GM18868 (cell line): ENCODE measurements around the gene ZCRB1.
"Not testable (repeated sequence)": the region's sequence is repeated elsewhere in the genome, so short reads cannot be mapped to it uniquely, and the experiment has no call there.

Source experiments
- ATAC-seq: cut with Tn5 transposase; IDR thresholded peaks from one replicate; pipeline ENCODE4 v1.9.1; 2021; ENCODE audit warnings: mild to moderate bottlenecking, moderate library complexity; ENCODE audit not compliant: unreplicated experiment

ZCRB1 gene

GRCh38 chr12:42330097-42330496, 4.2 kb upstream of the ZCRB1 start:
- not testable (repeated sequence) for ATAC-seq

- no peak for ATAC-seq
Observed at GRCh38 chr12:42327227-42327590, 1.3 kb upstream of the ZCRB1 start.

GRCh38 chr12:42326541-42327226, 790 bp upstream of the ZCRB1 start:
- peak; percentile 19 for ATAC-seq

DNA sequence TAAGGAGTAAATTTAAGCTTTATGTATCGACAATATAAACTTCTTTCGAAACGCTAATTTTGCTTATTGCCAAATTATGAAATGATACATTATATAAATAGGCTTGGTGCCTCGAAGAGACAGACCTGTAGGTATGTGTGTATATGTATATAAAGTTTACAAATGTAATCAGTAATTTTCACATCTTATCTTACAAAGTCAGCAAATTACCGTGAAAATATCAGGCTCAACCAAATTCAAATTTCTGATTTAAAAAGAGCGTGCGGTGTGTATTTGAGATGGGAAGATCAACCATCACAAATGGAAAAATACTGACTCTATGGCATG, 605 bp downstream of the ZCRB1 start:
- no peak for ATAC-seq

- ATAC-seq, result no peak
Observed at GRCh38 chr12:42323856-42324255, 2.0 kb downstream of the ZCRB1 start.

- ATAC-seq, result no peak
Observed at GRCh38 chr12:42322567-42322966, 3.3 kb downstream of the ZCRB1 start.

DNA sequence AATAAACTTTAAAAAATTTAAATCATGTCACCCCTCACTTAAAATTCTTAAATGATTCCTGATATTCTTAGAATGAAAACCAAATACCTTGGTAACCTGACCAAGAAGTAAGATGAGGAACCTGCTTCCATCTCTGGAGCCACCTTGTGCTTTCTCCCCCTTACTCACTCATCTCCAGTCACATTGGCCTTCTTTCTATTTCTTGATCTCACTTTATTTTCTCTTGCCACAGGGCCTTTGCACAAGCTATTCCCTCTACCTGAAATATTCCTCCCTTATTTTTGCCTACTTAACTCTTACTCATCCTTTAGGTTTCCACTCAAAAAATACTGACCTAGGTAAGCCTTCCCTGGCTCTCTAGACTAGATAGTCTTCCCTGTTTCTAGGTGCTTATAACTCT, 5.1 kb downstream of the ZCRB1 start:
- ATAC-seq, result no peak

DNA sequence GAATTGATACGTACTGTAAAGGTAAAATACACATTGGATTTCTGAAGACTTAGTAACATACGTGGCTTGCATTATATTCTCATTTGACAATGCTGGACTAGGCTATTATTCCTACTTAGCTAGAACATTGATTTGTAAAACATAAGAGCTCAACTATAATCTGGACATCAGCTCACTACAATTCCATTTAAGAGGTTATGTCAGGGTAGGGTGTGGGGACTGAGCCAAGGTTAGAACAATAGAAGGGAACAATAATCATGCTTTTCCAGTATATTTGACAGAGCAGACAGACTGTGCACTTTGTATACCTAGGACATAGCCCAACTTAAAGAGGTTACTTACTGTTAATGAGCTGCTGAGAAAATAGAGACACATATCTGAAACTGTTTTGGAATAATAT, 10.8 kb downstream of the ZCRB1 start:
- no peak for ATAC-seq

DNA sequence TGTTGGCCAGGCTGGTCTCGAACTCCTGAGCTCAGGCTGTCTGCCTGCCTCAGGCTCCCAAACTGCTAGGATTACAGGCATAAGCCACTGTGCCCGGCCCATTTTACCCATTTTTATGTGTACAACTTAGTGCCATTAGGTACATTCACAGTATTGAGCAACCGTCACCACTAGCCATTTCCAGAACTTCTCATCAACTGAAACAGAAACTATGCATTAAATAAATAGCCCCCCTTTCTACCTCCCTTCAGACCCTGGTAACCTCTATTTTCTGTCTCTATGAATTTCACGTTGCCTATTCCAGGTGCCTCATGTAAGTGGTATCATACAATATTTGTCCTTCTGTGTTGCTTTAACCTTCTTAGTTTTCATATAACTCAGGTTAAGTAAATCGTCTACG, 15.9 kb downstream of the ZCRB1 start:
- peak; percentile 61 for ATAC-seq

- ATAC-seq, result no peak
Observed at GRCh38 chr12:42308390-42308789, 17.5 kb downstream of the ZCRB1 start.

DNA sequence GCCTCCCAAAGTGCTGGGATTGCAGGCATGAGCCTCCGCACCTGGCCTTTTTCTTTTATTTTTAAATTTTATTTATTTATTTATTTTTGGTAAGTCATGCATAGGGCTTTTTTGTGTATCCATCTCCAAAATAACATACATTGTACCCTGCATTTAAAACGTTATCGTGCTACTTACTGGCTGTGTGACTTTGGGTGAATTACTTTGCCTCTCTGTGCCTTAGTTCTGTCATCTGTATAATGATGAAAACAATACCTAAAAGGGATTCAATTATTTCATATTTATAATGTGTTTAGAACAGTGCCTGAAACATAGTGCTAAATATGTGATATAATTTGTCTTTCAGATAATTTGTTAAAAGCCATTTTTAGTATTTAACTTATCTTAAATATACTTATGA, 19.6 kb downstream of the ZCRB1 start:
- no peak for ATAC-seq

DNA sequence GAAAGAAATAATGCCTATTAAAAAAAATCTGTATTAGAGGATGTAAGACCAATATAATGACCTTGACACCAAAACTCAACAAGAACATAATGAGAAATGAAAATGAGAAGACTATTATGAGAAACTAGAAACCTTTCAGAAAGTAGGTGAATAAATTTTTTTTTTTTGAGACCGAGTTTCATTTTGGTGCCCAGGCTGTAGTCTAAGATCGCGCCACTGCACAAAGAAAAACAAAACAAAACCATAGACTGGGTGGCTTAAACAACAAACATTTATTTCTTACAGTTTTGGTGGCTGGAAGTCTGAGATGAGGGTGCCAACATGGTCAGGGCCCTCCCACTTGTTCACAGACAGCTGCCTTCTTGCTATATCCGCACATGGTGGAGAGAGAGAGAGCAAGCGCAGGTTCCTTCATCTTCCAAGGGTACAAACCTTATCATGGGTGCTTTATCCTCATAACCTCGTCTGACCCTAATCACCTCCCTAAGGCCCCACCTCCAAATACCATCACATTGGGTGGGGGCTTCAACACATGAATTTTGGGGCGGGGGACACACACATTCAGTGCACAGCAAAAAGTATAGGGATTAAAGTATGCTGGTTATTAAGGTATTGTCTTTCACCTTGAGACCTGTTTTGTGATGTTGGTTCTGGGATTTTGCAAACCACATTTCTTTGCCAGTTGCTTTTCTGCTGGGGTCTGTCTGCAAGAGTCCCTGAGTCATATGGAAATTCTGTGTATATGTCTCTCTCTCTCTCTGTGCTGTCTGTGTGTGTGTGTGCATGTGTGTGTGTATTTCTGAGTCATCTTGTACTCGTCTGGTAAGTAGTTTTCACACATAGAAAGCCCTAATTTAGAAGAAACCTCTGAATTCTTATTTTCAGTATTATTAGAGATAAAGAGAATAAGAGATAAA, 26.2 kb downstream of the ZCRB1 start:
- ATAC-seq, result peak; percentile 90

DNA sequence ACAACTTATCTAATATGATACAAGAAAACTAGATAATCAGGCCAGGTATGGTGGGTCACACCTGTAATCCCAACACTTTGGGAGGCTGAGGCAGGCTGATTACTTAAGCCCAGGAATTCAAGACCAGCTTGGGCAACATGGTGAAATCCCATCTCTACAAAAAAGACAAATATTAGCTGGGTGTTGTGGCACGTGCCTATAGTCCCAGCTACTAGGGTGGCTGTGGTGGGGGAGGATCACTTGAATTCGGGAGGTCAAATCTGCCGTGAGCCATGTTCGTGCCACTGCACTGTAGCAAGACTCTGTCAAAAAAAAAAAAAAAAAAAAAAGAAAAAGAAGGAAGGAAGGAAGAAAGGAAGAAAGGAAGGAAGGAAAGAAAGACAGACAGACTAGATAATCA, 27.0 kb downstream of the ZCRB1 start:
- no peak for ATAC-seq

- no peak for ATAC-seq
Observed at GRCh38 chr12:42296503-42297109, 29.3 kb downstream of the ZCRB1 start.

DNA sequence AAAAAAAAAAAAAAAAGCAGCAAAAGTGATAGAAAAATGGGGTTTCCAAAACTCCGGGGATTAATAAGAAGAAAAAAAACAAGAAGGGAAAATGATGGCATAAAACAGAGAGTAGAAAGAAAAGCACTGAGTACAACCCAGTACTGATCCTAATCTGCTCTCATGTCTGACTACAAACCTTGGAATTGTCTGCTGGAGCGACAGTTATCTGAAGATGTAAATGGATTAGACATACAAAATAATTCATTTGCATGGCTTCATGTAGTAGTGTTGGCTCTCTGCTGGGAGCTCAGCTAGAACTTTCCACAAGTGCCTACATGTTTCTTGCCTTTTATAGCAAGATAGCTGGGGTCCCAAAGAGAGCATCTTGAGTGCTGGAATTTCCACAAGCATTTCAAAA, 34.2 kb downstream of the ZCRB1 start:
- no peak for ATAC-seq

DNA sequence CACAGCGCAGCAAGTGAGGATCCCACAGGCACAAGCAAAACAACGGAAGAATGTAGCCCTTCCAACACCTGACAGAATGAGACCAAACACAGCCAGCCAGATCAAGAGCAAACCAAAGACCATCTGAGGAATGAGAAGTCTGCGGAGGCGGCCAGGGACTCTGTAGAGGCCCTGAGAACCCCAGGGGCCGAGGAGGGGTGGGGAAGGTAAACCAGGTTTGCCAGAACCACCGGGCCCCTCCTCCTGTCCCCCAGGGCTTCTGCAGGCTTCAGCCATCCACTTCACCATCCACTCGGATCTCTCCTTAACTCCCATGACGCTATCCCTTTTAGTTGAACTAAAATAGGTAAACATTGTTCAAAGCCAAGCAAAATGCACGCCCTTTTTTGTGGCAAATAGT, 37.4 kb downstream of the ZCRB1 start:
- no peak for ATAC-seq

DNA sequence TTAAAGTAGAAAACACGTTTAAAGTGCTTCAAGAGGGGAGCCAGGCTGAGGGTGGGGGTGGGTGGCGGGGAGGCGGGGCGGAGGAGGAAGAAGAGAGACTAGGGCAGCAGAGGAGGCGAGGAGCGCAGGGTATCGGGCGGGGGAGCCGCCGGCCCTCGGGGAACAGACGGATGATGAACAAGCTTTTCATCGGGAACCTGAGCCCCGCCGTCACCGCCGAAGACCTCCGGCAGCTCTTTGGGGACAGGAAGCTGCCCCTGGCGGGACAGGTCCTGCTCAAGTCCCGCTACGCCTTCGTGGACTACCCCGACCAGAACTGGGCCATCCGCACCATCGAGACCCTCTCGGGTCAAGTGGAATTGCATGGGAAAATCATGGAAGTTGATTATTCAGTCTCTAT, 39.2 kb downstream of the ZCRB1 start:
- no peak for ATAC-seq

DNA sequence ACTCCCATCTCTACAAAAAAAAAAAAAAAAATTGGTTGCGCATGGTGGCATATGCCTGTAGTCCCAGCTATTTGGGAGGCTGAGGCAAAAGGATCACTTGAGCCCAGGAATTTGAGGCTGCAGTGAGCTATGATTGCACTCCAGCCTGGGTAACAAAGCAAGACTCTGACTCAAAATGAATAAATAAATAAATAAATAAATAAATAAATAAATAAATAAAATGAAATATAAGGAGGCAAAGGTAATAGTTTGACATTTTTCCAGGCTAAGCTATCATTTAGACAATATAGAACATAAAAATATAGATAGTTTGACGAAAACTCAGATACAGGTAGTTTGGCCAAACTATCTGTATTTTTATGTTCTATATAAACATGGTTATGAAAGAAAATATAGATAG, 40.5 kb downstream of the ZCRB1 start:
- no peak for ATAC-seq

DNA sequence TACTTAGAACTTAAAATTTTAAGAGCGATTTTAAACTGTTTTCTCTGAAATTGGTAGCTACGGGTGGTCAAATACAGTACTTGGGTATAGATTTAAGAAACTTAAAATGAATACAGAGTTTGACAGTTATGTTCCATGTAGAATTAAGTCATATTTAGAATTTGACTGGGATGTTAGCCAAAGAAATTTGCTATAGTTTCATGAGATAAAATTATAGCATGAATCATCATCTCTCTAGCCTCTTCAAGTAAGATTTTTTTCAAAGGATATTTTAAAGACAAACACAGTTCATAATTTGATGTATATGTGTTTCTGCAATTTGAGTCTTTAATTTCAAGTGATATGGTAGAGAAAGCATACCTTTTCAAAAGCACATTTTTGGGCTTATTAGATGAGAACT, 41.0 kb downstream of the ZCRB1 start:
- ATAC-seq, result no peak

GRCh38 chr12:42284157-42284556, 41.7 kb downstream of the ZCRB1 start:
- peak; percentile 66 for ATAC-seq

GRCh38 chr12:42283739-42284138, 42.2 kb downstream of the ZCRB1 start:
- ATAC-seq, result peak; percentile 21

DNA sequence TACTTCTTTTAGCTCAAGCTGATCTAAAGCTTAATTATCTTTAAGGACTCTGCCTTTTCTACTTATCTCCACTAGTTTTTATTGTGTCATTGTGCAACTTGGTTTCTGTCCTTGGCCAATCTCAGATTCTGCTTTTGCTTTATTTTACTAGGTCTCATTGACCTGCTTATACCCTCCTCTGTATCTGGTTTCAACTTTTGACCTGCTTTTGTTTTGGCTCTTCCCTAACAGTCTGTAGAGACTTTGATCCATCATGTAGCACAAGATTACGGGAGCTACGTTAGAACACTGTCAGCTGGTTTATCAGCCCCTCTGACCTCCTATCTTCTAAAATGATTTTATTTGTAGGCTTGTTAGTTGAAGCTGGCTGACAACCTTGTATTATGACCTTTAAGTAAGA, 43.6 kb downstream of the ZCRB1 start:
- ATAC-seq, result no peak
